Hepatocyte (in vitro differentiated cells): ENCODE data around the gene ZNF45.

Experiments
- EZH2 ChIP-seq: fragments of 200-600 bp; sonication (generic); IDR thresholded peaks from 2 replicates; pipeline ENCODE4 v1.6.1; 2016; ENCODE audit warnings: antibody characterized with exemption, mild to moderate bottlenecking, borderline replicate concordance
- TF ChIP-seq, protein P1 (sequence below): fragments of 200-600 bp; sonication (generic); IDR thresholded peaks from 2 replicates; pipeline ENCODE4 v1.5.1; 2016; ENCODE audit warnings: antibody characterized with exemption, mild to moderate bottlenecking; ENCODE audit not compliant: poor library complexity

DNA sequence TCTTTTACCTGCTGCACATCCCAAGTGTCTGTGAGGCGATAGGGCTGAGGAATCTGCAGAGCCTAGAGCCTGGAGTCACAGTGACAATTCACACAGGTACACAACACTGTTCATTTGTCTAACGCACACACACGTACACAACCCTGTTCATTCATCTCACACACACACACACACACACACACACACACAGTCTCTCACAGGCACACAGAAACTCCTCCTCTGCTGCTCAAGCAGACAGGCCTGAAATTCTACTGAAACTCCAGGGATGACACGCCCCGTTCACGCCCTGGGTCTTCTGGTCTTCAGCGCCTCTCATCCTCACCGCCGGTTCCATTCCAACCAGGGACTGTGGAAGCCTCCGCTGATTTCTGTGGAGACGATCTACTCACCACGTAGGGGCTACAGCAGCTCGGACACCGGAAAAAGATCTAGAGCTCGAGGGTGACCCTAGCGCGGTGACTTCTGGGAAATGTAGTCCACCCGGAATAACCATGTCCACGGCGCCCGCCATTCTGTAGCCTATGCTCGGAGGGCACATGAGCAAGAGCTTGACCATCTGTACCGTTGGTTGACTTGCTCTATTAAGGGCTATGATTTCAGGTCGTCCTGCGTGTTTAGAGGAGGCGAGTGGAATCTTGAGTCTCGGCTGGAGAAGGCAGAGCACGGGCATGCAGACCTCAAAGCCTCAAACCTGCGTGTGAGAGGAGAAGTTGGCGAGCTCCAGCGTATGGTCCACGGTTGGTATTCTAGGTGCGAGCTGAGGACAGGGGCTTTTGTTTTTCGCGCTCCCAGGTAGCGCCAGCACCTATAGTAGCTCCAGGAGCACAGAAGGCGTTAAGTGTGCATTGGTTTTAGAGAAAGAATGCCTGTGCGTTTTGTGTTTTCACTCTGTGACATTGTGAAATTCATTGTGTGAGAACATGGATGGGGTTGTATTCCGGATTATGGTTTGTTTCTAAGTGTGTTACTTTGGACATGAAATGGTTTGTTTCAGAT lies 33.4 kb downstream of the ZNF45 start:
- TF ChIP-seq, protein P1, sequence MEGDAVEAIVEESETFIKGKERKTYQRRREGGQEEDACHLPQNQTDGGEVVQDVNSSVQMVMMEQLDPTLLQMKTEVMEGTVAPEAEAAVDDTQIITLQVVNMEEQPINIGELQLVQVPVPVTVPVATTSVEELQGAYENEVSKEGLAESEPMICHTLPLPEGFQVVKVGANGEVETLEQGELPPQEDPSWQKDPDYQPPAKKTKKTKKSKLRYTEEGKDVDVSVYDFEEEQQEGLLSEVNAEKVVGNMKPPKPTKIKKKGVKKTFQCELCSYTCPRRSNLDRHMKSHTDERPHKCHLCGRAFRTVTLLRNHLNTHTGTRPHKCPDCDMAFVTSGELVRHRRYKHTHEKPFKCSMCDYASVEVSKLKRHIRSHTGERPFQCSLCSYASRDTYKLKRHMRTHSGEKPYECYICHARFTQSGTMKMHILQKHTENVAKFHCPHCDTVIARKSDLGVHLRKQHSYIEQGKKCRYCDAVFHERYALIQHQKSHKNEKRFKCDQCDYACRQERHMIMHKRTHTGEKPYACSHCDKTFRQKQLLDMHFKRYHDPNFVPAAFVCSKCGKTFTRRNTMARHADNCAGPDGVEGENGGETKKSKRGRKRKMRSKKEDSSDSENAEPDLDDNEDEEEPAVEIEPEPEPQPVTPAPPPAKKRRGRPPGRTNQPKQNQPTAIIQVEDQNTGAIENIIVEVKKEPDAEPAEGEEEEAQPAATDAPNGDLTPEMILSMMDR, result no peak
- TF ChIP-seq EZH2, result no peak
